Testis (tissue), 5 donors: ENCODE measurements around the gene PAM16. TPM values are rescaled to one million over a fixed set of nuclear protein-coding genes. Genes with fewer than 3 reads are reported as not detected.
A peak's percentile ranks its signal among the peaks of the same experiment; 100 is the strongest.
"Not testable (repeated sequence)": the region's sequence is repeated elsewhere in the genome, so short reads cannot be mapped to it uniquely, and the experiment has no call there.

ENCODE experiments used
- DNase-seq: peaks from one replicate; pipeline ENCODE4 v3.0.0-alpha.2; 2019
- H3K27ac ChIP-seq, 2 donors: fragments of 200-600 bp; sonication (generic); one replicate each; pipeline ENCODE4 v1.5.1; 2019
- H3K27me3 ChIP-seq: fragments of 200-600 bp; sonication (generic); one replicate; pipeline ENCODE4 v1.5.1; 2019
- H3K36me3 ChIP-seq: fragments of 200-600 bp; sonication (generic); one replicate; pipeline ENCODE4 v1.5.1; 2017; ENCODE audit warnings: low read depth; ENCODE audit errors: missing control alignments
- H3K4me1 ChIP-seq: fragments of 200-600 bp; sonication (generic); one replicate; pipeline ENCODE4 v1.5.1; 2019
- H3K4me3 ChIP-seq, 2 donors: fragments of 200-600 bp; sonication (generic); one replicate each; pipeline ENCODE4 v1.5.1; 2017 to 2019
- H3K9me3 ChIP-seq: fragments of 200-600 bp; sonication (generic); one replicate; pipeline ENCODE4 v1.5.1; 2017
- CTCF ChIP-seq, 3 experiments: fragments of 450-650 bp in 2 of 3; fragments of 200-600 bp in 1 of 3; sonication (generic) in 1 of 3; IDR thresholded peaks; one replicate each; pipeline ENCODE4 v1.5.1; 2016 to 2019; ENCODE audit warnings: antibody characterized with exemption in 3 of 3, mild to moderate bottlenecking in 2 of 3, moderate library complexity in 1 of 3
- POLR2A ChIP-seq: fragments of 450-650 bp; IDR thresholded peaks from one replicate; pipeline ENCODE4 v1.6.1; 2017; ENCODE audit warnings: antibody characterized with exemption, mild to moderate bottlenecking, moderate library complexity
- WGBS, 2 donors: methylation state at CpG; one replicate each; pipeline ENCODE4 v1.1.5; 2018; 5-methylcytosine and 5-hydroxymethylcytosine counted together
- intact Hi-C: fragments of 100-400 bp; cut with DNase I; formaldehyde crosslinking; loops from one replicate; pipeline ENCODE4 v1.15.1; 2023; ENCODE audit warnings: low total_unique reads
- long read RNA-seq, 2 donors: transcript quantifications; one replicate each; lab custom pipeline, GENCODE V29; 2026
- polyA plus RNA-seq: library from polyadenylated mRNA; stranded (reverse); fragments of 350-450 nt; fragmentation: Illumina TruSeq; extraction: RNeasy Lipid Tissue Mini Kit (QIAGEN cat#74804); gene quantifications from one replicate; pipeline ENCODE4 v1.2.3, GENCODE V29; 2014; ENCODE audit warnings: low read depth, low replicate concordance; ENCODE audit not compliant: insufficient read depth
- total RNA-seq, 2 donors: library from RNA; depleted of rRNA; stranded (reverse); fragments of >200 nt; gene quantifications; one replicate each; pipeline ENCODE4 v1.2.3, GENCODE V29; 2016

PAM16 gene
- total RNA-seq, result 100 to 1,000 TPM; 126 to 148 TPM
- polyA plus RNA-seq, result 61.8 TPM
- long read RNA-seq, donor 1, transcript PAM16-201 (5 exons, 587 nt), result major isoform, 34 of 117 reads
- long read RNA-seq, donor 1, partial matches to known transcripts, result 76 of 117 reads
- long read RNA-seq, donor 1, other reads (novel, unspliced or antisense), result 0 of 117 reads
- long read RNA-seq, donor 2, transcript PAM16-209 (5 exons, 650 nt), result minor isoform, 5 of 80 reads
- long read RNA-seq, donor 2, transcript PAM16-206 (4 exons, 704 nt), result minor isoform, 10 of 80 reads
- long read RNA-seq, donor 2, transcript PAM16-201 (5 exons, 587 nt), result major isoform, 36 of 80 reads
- long read RNA-seq, donor 2, partial matches to known transcripts, result 26 of 80 reads
- long read RNA-seq, donor 2, other reads (novel, unspliced or antisense), result 0 of 80 reads

GRCh38 chr16:4350787-4351659, at the start of gene PAM16:
Gene PAM16 (minus strand): TSS chr16:4351321. CDS start chr16:4351234, 87 bp downstream.
- H3K27ac ChIP-seq, result peak within 1 kb of the TSS; percentile 68 to 88
- no peak for TF ChIP-seq CTCF (IDR thresholded peaks at IDR 0.05)
- TF ChIP-seq POLR2A, result no peak
- H3K4me1 ChIP-seq, result peaks cover 27% of the 10 kb centered on the region
- 0 to 1% methylated on average over 23 to 80 of the region's 81 CpGs for WGBS, 2 donors
- H3K27me3 ChIP-seq, result no peaks in the 10 kb centered on the region
- peak within 1 kb of the TSS; percentile 75 to 91 for H3K4me3 ChIP-seq
- H3K9me3 ChIP-seq, result no peaks in the 10 kb centered on the region
- no peaks in the 10 kb centered on the region for H3K36me3 ChIP-seq
- intact Hi-C loops, result no loop called here
- peak; percentile 97 for DNase-seq

GRCh38 chr16:4399001-4399730, 48.0 kb upstream of the PAM16 start:
- DNase-seq, result no peak
- TF ChIP-seq POLR2A (no peak), CTCF (IDR thresholded peaks at IDR 0.05) (no peak)
- Histone ChIP-seq H3K27ac (no peak overlapping the region), H3K9me3 (no peaks in the 10 kb centered on the region), H3K36me3 (no peaks in the 10 kb centered on the region), H3K27me3 (no peaks in the 10 kb centered on the region), H3K4me1 (no peaks in the 10 kb centered on the region), H3K4me3 (no peak overlapping the region)
- intact Hi-C loops, result no loop called here
- WGBS, 2 donors, result 92 to 94% methylated on average over 9 of the region's 9 CpGs

GRCh38 chr16:4395055-4395726, 44.1 kb upstream of the PAM16 start:
- TF ChIP-seq CTCF (IDR thresholded peaks at IDR 0.05), result no peak
- TF ChIP-seq POLR2A, result no peak
- no peaks in the 10 kb centered on the region for H3K36me3 ChIP-seq
- H3K27ac ChIP-seq, result no peak overlapping the region
- no peaks in the 10 kb centered on the region for H3K27me3 ChIP-seq
- no peaks in the 10 kb centered on the region for H3K9me3 ChIP-seq
- peaks cover 17% of the 10 kb centered on the region for H3K4me1 ChIP-seq
- no peak for DNase-seq
- WGBS, 2 donors, result 76 to 80% methylated on average over 7 to 9 of the region's 9 CpGs
- no peak overlapping the region for H3K4me3 ChIP-seq
- intact Hi-C loops, result no loop called here

GRCh38 chr16:4393850-4394249, 42.7 kb upstream of the PAM16 start:
- H3K36me3 ChIP-seq, H3K9me3 ChIP-seq, intact Hi-C loops, H3K27me3 ChIP-seq, DNase-seq, H3K4me3 ChIP-seq: not testable (repeated sequence)
- WGBS, 2 donors, result 95 to 96% methylated on average over 15 of the region's 15 CpGs
- Histone ChIP-seq H3K4me1 (peaks cover 23% of the 10 kb centered on the region), H3K27ac (peak overlapping the region in 1 of 2 donors; percentile 66)
